ENCODE measurements around the gene COQ4.

COQ4 gene

DNA sequence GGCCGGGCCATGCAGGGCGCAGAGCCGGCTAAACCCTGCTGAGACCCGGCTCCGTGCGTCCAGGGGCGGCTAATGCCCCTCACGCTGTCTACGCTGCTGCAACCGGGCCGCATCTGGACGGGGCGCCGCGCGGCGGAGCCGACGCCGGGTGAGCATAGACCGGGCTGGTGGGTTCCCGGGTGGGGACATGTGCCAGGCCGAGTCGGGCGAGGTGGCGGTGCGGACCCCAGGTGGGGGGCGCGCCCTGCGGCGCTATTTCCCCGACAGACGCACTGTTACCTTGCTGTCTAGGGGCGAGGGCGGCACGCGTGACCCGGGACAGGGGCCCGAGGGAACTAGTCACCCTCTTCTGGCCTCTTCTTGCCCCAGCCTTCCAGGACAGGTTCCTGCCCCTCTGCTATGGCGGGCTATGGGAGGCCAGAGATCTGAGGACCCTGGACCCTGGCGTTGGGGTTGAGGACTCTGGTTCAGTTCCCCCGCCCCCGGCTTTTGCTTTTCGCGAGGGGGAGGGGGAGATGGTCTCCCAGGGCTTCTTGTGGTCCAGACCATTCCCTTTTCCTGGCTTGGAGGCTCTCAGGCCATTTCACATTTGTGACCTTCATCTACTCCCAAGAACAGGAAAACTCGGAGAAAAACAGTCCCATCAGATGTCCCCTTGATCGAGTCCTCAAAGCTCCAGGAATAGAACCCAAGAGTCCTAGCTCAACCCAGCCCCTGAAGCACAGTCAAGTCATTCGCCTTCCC lies 18.2 kb downstream of the COQ4 start:
- Histone ChIP-seq H2AFZ (ENCODE audit: low read depth) (peak overlapping the region; percentile 93), H3K4me1 (ENCODE audit: low read depth, poor library complexity, severe bottlenecking) (peaks cover 14% of the 10 kb centered on the region), H3K27me3 (ENCODE audit: insufficient read depth, low read depth) (no peaks in the 10 kb centered on the region), H4K20me1 (ENCODE audit: insufficient read depth) (no peaks in the 10 kb centered on the region), H3K36me3 (ENCODE audit: insufficient read depth) (no peaks in the 10 kb centered on the region), H3K79me2 (ENCODE audit: insufficient read depth, low read depth) (no peaks in the 10 kb centered on the region), H3K4me2 (peak overlapping the region; percentile 88), H3K4me3 (IDR thresholded peaks at IDR 0.05; ENCODE audit: insufficient read depth, low read depth, low read length) (no peak overlapping the region), H3K27ac (peak overlapping the region; percentile 22; the same call in 1 of the 2 replicates), H3K9ac (peak overlapping the region; percentile 37; the same call in 1 of the 2 replicates)
- TF ChIP-seq, protein P1, sequence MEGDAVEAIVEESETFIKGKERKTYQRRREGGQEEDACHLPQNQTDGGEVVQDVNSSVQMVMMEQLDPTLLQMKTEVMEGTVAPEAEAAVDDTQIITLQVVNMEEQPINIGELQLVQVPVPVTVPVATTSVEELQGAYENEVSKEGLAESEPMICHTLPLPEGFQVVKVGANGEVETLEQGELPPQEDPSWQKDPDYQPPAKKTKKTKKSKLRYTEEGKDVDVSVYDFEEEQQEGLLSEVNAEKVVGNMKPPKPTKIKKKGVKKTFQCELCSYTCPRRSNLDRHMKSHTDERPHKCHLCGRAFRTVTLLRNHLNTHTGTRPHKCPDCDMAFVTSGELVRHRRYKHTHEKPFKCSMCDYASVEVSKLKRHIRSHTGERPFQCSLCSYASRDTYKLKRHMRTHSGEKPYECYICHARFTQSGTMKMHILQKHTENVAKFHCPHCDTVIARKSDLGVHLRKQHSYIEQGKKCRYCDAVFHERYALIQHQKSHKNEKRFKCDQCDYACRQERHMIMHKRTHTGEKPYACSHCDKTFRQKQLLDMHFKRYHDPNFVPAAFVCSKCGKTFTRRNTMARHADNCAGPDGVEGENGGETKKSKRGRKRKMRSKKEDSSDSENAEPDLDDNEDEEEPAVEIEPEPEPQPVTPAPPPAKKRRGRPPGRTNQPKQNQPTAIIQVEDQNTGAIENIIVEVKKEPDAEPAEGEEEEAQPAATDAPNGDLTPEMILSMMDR (conservative IDR thresholded peaks at IDR 0.05; ENCODE audit: low read depth, low read length), result no peak

DNA sequence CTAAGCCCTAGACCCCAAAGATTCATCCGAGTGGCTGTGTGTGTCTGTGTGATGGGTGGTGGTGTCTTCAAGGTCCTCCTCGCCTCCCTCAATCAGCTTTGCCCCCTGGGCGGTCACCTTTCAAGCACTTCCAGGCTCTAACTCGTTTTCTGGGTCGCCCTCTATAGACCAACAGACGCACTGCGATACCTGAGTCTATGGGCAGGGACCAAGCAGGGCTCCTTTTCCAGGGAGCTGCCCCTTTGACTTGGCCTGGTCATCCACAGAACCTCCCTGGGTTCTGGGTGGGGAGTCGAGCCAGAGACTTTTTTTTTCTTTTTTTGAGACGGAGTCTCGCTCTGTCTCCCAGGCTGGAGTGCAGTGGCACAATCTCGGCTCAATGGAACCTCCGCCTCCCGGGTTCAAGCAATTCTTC lies 18.8 kb downstream of the COQ4 start:
- Histone ChIP-seq H3K27ac (no peak overlapping the region), H3K27me3 (ENCODE audit: insufficient read depth, low read depth) (no peaks in the 10 kb centered on the region), H3K4me1 (ENCODE audit: low read depth, poor library complexity, severe bottlenecking) (peaks cover 14% of the 10 kb centered on the region), H3K4me2 (peak overlapping the region; percentile 88), H3K36me3 (ENCODE audit: insufficient read depth) (no peaks in the 10 kb centered on the region), H3K9ac (peak overlapping the region; percentile 37; the same call in 1 of the 2 replicates), H4K20me1 (ENCODE audit: insufficient read depth) (no peaks in the 10 kb centered on the region), H3K4me3 (IDR thresholded peaks at IDR 0.05; ENCODE audit: insufficient read depth, low read depth, low read length) (no peak overlapping the region), H2AFZ (ENCODE audit: low read depth) (peak overlapping the region; percentile 93), H3K79me2 (ENCODE audit: insufficient read depth, low read depth) (no peaks in the 10 kb centered on the region)
- TF ChIP-seq, protein P1 (conservative IDR thresholded peaks at IDR 0.05; ENCODE audit: low read depth, low read length), result peak; percentile 72

DNA sequence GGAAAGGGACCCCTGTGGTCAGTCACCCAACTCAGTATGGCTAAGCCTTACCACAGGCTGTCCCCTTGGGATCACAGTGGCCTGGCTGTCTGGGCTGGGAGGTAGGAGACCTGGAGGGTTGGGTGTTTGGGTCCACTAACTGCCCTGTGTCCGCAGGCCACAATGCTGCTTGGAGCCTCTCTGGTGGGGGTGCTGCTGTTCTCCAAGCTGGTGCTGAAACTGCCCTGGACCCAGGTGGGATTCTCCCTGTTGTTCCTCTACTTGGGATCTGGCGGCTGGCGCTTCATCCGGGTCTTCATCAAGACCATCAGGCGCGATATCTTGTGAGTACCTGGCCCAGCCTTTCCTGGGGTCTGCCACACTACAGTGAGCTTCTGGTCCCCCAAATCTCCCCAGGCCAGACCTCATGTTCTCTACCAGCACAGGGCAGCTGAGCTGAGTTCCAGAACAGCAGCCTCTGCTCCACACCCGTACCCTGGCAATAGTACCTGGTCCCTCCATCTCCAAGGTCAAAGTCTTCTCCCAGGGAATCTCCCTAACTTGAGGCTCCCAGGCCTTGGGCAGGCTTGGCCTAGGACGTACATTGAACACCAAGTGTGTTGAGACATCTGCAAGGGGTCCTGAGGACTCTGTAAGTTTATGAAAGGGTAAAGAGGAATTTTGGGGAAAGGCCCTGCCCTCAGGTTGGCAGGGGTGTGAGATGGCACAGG lies 20.5 kb downstream of the COQ4 start:
- H3K4me3 ChIP-seq (IDR thresholded peaks at IDR 0.05; ENCODE audit: insufficient read depth, low read depth, low read length), result no peak overlapping the region
- H3K4me1 ChIP-seq (ENCODE audit: low read depth, poor library complexity, severe bottlenecking), result peaks cover 14% of the 10 kb centered on the region
- no peak overlapping the region for H3K4me2 ChIP-seq
- no peak overlapping the region for H2AFZ ChIP-seq (ENCODE audit: low read depth)
- H4K20me1 ChIP-seq (ENCODE audit: insufficient read depth), result no peaks in the 10 kb centered on the region
- H3K27ac ChIP-seq, result no peak overlapping the region
- TF ChIP-seq, protein P1 (conservative IDR thresholded peaks at IDR 0.05; ENCODE audit: low read depth, low read length), result no peak
- H3K27me3 ChIP-seq (ENCODE audit: insufficient read depth, low read depth), result no peaks in the 10 kb centered on the region
- no peak overlapping the region for H3K9ac ChIP-seq
- H3K36me3 ChIP-seq (ENCODE audit: insufficient read depth), result no peaks in the 10 kb centered on the region
- H3K79me2 ChIP-seq (ENCODE audit: insufficient read depth, low read depth), result no peaks in the 10 kb centered on the region

DNA sequence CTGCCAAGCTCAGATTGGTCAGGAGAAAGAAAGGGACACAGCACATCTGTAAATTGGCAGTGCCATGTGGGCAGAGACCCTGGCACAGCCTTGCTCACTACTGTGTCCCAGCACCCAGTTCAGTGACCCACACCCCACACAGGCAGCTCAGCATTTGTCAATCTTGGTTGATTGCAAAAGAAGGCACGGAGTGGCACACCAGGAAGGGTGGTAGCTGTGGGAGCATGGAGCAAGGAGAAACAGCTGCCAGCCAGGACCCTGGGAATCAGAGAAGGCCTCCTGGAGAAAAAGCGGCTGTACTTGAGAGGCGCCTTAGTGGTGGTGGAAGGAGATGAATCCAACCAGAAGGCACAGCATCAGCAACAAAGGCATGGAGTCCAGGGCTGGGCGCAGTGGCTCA lies 21.2 kb downstream of the COQ4 start:
- Histone ChIP-seq H3K4me1 (ENCODE audit: low read depth, poor library complexity, severe bottlenecking) (peaks cover 11% of the 10 kb centered on the region), H3K4me2 (no peak overlapping the region), H4K20me1 (ENCODE audit: insufficient read depth) (no peaks in the 10 kb centered on the region), H3K27ac (no peak overlapping the region), H3K9ac (no peak overlapping the region), H3K27me3 (ENCODE audit: insufficient read depth, low read depth) (no peaks in the 10 kb centered on the region), H3K79me2 (ENCODE audit: insufficient read depth, low read depth) (no peaks in the 10 kb centered on the region), H2AFZ (ENCODE audit: low read depth) (no peak overlapping the region), H3K4me3 (IDR thresholded peaks at IDR 0.05; ENCODE audit: insufficient read depth, low read depth, low read length) (no peak overlapping the region), H3K36me3 (ENCODE audit: insufficient read depth) (no peaks in the 10 kb centered on the region)
- TF ChIP-seq, protein P1 (conservative IDR thresholded peaks at IDR 0.05; ENCODE audit: low read depth, low read length), result no peak
